HUES6 (cell line): ENCODE measurements around the gene SDF4.

Experiments used
- H3K27ac ChIP-seq: 2 replicates; pipeline ENCODE4 v1.7.0; 2013; ENCODE audit warnings: low read depth, mild to moderate bottlenecking, low read length, inconsistent platforms
- H3K27me3 ChIP-seq: 2 replicates; pipeline ENCODE4 v1.6.1; 2013; ENCODE audit warnings: low read length; ENCODE audit not compliant: control insufficient read depth, insufficient read depth
- H3K36me3 ChIP-seq: 2 replicates; pipeline ENCODE4 v1.6.1; 2013; ENCODE audit warnings: low read length; ENCODE audit not compliant: control insufficient read depth, insufficient read depth
- H3K4me1 ChIP-seq: 2 replicates; pipeline ENCODE4 v1.6.1; 2013; ENCODE audit warnings: low read length; ENCODE audit not compliant: control insufficient read depth, insufficient read depth
- H3K4me3 ChIP-seq: 2 replicates; pipeline ENCODE4 v1.5.1; 2013; ENCODE audit warnings: low read depth, low read length
- H3K9ac ChIP-seq: one replicate; pipeline ENCODE4 v1.6.1; 2013; ENCODE audit warnings: mild to moderate bottlenecking, low read length
- H3K9me3 ChIP-seq: 2 replicates; pipeline ENCODE4 v1.6.1; 2013; ENCODE audit warnings: low read depth, low read length; ENCODE audit not compliant: control insufficient read depth, insufficient read depth

Gene SDF4

GRCh38 chr1:1240822-1241587 lies 9.2 kb upstream of the SDF4 start:
- Histone ChIP-seq H3K27ac (no peak overlapping the region), H3K36me3 (no peaks in the 10 kb centered on the region), H3K9me3 (no peaks in the 10 kb centered on the region), H3K4me3 (no peak overlapping the region), H3K27me3 (peaks cover 3% of the 10 kb centered on the region; the same call in 1 of the 2 replicates), H3K9ac (no peak overlapping the region), H3K4me1 (peaks cover 18% of the 10 kb centered on the region; the same call in 1 of the 2 replicates)

- Histone ChIP-seq H3K27me3 (no peaks in the 10 kb centered on the region), H3K27ac (no peak overlapping the region), H3K9me3 (no peaks in the 10 kb centered on the region), H3K4me1 (peaks cover 14% of the 10 kb centered on the region; the same call in 1 of the 2 replicates), H3K9ac (no peak overlapping the region), H3K36me3 (no peaks in the 10 kb centered on the region), H3K4me3 (no peak overlapping the region)
Measured at GRCh38 chr1:1240348-1240732, 8.5 kb upstream of the SDF4 start.

GRCh38 chr1:1239614-1240347 lies 8.0 kb upstream of the SDF4 start:
- no peak overlapping the region for H3K9ac ChIP-seq
- no peaks in the 10 kb centered on the region for H3K9me3 ChIP-seq
- H3K4me1 ChIP-seq = peaks cover 14% of the 10 kb centered on the region; the same call in 1 of the 2 replicates
- no peak overlapping the region for H3K27ac ChIP-seq
- H3K36me3 ChIP-seq = no peaks in the 10 kb centered on the region
- H3K27me3 ChIP-seq = no peaks in the 10 kb centered on the region
- H3K4me3 ChIP-seq = no peak overlapping the region

GRCh38 chr1:1239227-1239613 lies 7.4 kb upstream of the SDF4 start:
- H3K4me3 ChIP-seq = no peak overlapping the region
- peaks cover 14% of the 10 kb centered on the region; the same call in 1 of the 2 replicates for H3K4me1 ChIP-seq
- no peak overlapping the region for H3K27ac ChIP-seq
- no peaks in the 10 kb centered on the region for H3K9me3 ChIP-seq
- no peaks in the 10 kb centered on the region; the same call in 1 of the 2 replicates for H3K36me3 ChIP-seq
- H3K9ac ChIP-seq = no peak overlapping the region
- no peaks in the 10 kb centered on the region for H3K27me3 ChIP-seq

GRCh38 chr1:1238702-1239178 lies 6.9 kb upstream of the SDF4 start:
- Histone ChIP-seq H3K4me1 (peaks cover 14% of the 10 kb centered on the region; the same call in 1 of the 2 replicates), H3K27ac (no peak overlapping the region), H3K27me3 (no peaks in the 10 kb centered on the region), H3K36me3 (no peaks in the 10 kb centered on the region; the same call in 1 of the 2 replicates), H3K9me3 (no peaks in the 10 kb centered on the region), H3K9ac (no peak overlapping the region), H3K4me3 (no peak overlapping the region)

- Histone ChIP-seq H3K9ac (no peak overlapping the region), H3K27me3 (no peaks in the 10 kb centered on the region), H3K4me1 (peaks cover 14% of the 10 kb centered on the region; the same call in 1 of the 2 replicates), H3K9me3 (no peaks in the 10 kb centered on the region), H3K4me3 (no peak overlapping the region), H3K36me3 (peaks cover 3% of the 10 kb centered on the region), H3K27ac (no peak overlapping the region)
Measured at GRCh38 chr1:1237874-1238701, 6.3 kb upstream of the SDF4 start.

GRCh38 chr1:1236945-1237873 lies 5.4 kb upstream of the SDF4 start:
- H3K4me1 ChIP-seq = peaks cover 14% of the 10 kb centered on the region; the same call in 1 of the 2 replicates
- H3K27ac ChIP-seq = no peak overlapping the region
- H3K4me3 ChIP-seq = no peak overlapping the region
- no peaks in the 10 kb centered on the region for H3K27me3 ChIP-seq
- 0 out of 2 replicates have a peak, but pooled peaks cover 2% of the 10 kb centered on the region for H3K9me3 ChIP-seq
- peaks cover 3% of the 10 kb centered on the region for H3K36me3 ChIP-seq
- H3K9ac ChIP-seq = no peak overlapping the region

GRCh38 chr1:1236176-1236763 lies 4.5 kb upstream of the SDF4 start:
- Histone ChIP-seq H3K9me3 (0 out of 2 replicates have a peak, but pooled peaks cover 2% of the 10 kb centered on the region), H3K9ac (no peak overlapping the region), H3K27me3 (no peaks in the 10 kb centered on the region), H3K36me3 (peaks cover 3% of the 10 kb centered on the region), H3K4me1 (peaks cover 14% of the 10 kb centered on the region; the same call in 1 of the 2 replicates), H3K4me3 (no peak overlapping the region), H3K27ac (no peak overlapping the region)

- H3K4me1 ChIP-seq = peaks cover 17% of the 10 kb centered on the region; the same call in 1 of the 2 replicates
- H3K4me3 ChIP-seq = no peak overlapping the region
- H3K9ac ChIP-seq = no peak overlapping the region
Measured at GRCh38 chr1:1235016-1235744, 3.4 kb upstream of the SDF4 start.

More at GRCh38 chr1:1235016-1235744, 3.4 kb upstream of the SDF4 start:
- no peaks in the 10 kb centered on the region for H3K27me3 ChIP-seq
- no peak overlapping the region for H3K27ac ChIP-seq
- 0 out of 2 replicates have a peak, but pooled peaks cover 2% of the 10 kb centered on the region for H3K9me3 ChIP-seq
- H3K36me3 ChIP-seq = peaks cover 3% of the 10 kb centered on the region
